Amniotic epithelial cell (primary cell): Measurements from ENCODE around the gene PIK3CG.

Experiments
- DNase-seq: peaks from one replicate; pipeline ENCODE4 v3.0.0-alpha.2; 2010; ENCODE audit warnings: low read depth

Gene PIK3CG

DNA sequence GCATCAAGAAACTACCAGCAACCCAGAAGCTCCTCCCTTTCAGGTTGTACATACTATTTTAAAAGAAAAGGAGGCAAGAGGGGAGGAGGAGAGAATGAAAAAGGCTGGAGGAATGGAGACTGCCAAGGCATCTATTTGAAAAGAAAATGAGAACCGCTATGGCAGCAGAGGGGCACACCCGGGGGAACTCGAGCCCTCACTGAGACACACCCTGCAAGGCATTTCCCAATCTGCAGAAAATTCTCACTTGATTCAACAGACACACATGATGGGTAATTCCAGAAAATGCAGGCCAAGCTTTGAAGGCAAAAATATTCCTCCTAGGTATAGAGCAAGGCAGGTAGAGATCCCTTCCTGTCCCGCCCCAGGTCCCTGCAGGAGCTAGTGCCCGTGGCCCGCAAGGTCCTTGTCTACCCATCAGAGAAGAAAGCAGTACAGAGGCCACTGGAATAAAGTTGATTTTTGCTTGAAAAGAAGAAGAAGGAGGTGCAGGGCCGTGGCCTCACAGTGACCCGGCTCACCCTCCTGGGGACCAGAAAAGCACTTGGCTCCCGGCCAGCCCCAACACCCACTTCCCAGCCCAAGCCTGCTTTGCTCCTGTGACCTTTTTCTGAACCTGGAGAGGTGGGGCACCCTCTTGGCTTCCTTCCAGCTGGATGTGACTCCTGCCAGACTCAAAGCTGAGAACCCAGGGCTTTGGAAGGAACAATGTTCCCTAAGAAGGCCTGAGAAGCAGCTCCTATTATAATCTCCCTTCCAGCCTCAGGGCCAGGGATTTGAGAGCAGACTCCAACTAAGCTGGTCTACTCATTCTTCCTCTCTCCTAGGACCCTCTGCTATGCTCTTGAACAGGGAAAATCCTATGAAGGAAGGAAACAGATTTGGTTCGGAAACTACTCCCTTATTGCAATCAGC, 6.2 kb upstream of the PIK3CG start:
- no peak for DNase-seq

DNA sequence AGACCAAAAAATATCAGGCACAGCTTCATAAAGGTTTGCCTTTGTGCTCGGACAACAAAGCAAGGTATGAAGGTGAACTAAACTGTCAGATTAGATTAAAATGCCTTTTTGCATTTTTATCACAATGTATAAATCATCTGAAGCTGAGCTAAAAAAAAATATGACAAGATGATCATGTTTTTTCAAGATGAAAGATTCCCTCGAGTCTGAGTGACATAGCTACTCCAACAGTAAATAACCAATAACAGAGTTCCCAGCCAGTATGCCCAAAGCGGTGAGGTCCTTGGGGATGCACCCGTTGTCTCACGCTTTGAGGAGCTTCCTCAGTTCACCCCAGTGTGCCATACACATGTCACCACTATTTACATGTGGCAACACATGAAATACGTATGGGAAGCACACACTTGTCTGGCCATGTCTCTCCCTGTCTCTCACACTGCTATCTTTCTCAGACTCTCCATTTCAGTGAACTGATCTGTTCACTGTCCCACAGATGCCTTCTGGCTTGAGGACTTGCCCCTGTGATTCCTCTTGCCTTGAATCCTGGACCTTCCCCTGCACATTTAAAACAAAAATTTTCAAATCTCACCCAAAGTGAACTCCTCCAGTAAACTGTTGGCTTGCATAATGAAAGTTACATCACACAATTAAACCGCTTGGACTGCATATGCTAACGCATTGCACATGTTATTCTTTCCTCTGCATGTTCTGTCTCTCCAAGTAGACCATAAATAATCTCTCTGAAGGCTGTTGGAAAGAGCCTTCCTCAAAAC, 2.6 kb upstream of the PIK3CG start:
- no peak for DNase-seq

DNA sequence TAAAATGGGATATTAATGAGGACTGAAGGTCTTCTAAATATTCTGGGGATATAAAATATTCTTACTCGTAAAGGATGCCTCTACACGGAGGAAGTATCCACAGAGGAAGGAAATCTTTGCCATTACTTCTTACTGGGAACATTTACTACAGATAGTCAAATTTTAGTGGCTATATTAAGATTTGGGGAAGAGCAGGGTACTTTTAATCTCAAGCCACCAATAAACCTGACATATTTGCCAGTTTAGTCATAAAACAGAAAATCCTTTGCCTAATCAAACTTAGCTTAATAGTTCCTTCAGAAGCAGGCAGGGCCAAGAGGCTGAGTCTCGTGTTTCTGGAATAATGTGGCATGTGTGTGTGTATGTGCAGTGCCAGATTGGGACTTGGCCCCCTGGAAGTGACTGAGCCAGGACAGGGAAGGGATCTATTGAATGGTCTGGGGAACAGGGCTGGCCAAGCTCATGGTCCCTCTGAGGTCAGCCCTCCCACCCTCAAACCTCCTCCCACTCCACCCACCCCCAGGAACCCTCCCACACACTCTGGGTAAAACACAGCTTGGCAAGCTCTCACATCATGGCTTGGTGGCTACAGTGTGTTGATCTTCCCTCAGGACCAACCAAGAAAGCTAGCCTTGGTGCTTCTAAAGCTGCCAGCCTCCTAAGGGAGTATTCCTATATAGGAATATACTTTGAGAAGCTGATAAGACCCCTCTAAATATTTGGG, 1.6 kb upstream of the PIK3CG start:
- no peak for DNase-seq

DNA sequence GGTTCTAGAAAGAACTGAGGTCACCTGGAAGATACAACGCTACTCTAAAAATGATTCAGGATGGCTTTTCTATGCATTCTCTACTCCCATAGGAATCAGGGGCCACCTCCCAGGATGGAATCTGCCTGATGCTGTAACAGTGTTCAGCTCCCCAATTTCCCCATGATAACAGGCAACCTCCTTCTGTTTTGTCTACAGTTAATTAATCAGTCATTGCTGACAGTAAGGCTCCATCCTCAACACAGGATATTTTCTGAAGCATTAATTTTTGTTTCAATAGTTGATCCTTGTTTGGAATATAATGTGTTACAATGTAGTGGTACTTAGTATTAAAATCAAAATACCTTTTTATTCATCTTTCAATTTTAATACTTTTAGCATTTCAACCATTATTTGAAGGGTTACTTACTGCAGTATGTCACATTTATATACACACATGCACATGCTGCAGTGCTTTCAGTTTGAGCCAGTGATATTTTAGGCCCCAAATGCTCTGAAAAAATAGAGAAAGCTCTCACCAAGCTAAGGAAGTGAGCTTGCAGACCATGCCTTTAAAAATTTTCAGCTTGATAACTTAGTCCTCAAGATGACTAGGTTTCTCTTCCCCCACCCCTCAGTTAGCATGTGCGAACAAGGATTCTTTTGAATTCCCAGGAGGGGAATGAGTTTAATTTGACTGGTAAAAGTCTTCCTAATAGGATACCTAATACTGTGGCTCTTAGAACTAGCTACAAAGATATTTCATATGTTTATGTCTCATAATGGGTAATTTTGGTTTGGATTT, 592 bp upstream of the PIK3CG start:
- no peak for DNase-seq

DNA sequence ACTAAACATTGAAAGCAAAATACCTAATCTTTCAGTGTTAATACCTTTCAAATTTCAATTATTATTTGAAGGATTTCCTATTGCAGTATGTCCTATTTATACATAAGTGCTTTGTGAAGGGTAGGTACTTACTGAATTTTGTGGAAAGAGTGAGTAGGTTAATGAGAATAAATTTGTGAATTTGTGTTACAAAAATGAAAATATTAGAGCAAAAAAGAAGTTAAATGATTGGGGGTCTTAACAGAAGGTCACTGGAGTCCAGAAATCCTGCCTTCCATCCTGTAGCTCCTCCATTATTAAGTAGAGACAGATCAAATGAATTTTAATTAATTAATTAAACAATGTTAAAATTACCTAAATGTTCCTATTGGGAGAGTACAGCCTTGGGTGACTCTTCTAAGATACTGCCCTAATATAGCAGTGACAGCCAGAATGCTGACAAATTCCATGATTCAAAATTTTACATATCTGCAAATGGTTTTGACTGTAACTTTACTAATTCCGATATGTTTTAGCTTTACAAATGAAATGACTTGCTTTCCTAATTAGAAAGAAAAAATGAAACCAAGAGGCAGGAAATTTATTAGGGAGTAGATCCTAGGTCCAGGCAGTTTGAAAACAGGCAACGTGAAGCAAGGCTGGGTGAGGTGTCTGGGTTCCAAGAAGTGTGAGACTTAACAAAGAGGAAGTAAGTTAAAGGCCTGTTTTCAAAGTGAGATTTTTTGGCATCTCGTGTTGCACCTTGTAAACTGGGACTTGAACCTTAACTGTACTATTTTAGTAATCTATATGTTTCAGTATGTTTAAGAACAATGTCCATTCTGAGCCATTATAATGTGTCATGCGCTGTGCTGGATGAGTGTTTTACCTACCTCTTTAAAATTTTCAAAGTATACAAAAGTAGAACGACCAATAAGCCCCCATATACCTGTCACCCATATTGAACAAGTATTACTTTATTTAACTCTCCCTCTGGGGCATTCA, 1.5 kb downstream of the PIK3CG start:
- no peak for DNase-seq

DNA sequence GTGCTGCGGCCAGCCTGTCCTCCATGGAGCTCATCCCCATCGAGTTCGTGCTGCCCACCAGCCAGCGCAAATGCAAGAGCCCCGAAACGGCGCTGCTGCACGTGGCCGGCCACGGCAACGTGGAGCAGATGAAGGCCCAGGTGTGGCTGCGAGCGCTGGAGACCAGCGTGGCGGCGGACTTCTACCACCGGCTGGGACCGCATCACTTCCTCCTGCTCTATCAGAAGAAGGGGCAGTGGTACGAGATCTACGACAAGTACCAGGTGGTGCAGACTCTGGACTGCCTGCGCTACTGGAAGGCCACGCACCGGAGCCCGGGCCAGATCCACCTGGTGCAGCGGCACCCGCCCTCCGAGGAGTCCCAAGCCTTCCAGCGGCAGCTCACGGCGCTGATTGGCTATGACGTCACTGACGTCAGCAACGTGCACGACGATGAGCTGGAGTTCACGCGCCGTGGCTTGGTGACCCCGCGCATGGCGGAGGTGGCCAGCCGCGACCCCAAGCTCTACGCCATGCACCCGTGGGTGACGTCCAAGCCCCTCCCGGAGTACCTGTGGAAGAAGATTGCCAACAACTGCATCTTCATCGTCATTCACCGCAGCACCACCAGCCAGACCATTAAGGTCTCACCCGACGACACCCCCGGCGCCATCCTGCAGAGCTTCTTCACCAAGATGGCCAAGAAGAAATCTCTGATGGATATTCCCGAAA, 2.7 kb downstream of the PIK3CG start:
- no peak for DNase-seq

DNA sequence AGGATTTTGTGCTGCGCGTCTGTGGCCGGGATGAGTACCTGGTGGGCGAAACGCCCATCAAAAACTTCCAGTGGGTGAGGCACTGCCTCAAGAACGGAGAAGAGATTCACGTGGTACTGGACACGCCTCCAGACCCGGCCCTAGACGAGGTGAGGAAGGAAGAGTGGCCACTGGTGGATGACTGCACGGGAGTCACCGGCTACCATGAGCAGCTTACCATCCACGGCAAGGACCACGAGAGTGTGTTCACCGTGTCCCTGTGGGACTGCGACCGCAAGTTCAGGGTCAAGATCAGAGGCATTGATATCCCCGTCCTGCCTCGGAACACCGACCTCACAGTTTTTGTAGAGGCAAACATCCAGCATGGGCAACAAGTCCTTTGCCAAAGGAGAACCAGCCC, 3.3 kb downstream of the PIK3CG start:
- no peak for DNase-seq

DNA sequence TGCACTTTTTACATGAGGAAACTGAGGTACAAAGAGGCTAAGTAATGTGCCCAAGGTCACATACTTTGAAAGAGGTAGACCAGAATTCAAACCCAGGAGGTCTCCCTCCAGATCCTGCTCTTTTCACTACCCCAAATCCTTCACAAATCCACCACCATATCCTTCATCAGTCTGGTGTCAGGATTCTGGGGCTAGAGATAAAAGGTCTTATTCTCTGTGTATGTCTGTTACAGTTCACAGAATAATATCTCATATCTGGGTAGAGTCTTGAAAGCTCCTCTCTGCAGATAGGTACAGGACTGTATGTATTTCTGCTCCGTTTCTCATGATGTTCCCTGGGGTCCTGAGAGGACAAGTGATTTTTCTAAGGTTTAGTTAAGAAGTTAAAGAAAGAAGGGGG, 4.9 kb downstream of the PIK3CG start:
- no peak for DNase-seq

DNA sequence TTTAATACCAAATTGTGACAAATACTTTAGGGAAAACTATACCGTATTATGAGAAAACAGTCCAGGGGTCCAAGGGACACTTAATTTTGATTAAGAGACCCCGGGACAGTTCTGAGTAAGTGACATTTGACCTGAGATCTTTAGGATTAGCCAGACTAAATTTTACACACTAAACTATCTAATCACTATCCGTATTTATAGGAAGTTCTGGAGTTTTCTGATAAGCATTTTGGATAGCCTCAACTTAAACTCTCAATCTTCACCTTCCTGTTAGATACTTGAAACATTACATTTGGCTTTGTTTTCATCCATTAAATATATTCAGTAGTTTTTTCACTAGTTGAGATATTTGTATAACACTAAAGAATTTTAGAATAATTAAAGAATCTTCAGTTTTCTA, 5.4 kb downstream of the PIK3CG start:
- no peak for DNase-seq

DNA sequence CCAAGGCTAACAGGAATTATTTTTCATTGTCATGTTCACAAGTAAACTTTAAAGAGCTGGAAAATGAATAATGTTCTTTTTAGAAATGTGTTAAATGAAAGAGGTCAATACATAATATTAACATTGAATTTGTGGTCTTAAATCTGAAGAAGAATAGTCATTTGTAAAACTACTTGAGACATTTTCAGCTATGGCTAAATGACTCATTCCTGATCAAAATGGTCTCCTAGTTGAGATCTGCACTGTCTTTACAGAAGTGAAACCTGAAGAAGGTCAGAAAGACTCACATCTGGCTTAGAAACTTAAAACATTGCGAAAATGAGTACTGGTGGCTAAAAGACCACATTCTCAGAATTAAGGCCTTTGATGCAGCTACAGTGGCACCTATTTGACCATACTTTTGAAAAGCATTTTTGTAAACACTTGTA, 5.9 kb downstream of the PIK3CG start:
- no peak for DNase-seq

DNA sequence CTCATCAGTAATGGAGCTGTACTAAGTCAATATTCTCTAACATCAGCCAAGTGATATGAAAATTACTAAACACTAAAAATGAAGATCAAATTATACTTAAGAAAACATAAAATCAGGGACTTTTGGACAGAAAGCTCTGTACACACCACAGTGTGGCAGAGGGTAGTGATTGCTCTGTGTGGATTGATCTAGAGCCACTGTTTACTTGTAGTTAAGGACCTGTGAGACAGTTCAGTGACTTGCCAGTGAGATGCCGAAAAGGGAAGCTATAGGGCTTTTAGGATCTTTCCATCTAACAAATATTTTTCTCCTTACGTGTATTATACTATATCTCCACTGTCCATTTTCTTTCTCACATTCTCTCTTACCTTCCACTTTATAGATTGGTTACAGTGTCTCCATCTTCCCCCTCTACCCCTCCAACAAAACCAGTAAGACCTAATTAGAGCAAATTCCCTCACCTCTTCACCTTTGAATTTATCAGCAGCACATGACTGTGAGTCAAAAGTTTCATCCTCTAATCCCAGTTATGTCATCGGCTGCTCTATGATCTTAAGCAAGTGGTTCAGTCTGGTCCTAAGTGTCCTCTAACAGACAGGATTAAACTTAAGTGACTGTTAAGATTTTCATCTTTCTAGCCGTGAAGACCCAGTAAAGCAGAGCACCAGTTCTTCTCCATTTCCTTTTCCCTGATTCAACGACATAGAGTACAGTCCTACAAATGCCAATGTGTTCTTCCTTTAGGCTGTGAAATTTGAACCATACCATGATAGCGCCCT, 6.9 kb downstream of the PIK3CG start:
- DNase-seq, result no peak

DNA sequence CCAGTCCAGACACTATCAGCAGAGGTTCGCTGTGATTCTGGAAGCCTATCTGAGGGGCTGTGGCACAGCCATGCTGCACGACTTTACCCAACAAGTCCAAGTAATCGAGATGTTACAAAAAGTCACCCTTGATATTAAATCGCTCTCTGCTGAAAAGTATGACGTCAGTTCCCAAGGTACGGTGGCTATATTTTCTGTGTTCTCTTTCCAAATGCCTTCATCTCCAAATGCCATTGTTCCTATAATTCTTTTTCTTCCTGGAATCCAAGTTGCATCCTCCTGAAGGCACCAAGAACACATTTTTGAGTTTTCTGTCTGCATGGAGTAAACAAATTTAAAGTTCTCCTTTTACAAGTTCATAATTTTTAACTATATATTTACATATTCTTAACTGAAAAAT, 7.7 kb downstream of the PIK3CG start:
- DNase-seq, result no peak

DNA sequence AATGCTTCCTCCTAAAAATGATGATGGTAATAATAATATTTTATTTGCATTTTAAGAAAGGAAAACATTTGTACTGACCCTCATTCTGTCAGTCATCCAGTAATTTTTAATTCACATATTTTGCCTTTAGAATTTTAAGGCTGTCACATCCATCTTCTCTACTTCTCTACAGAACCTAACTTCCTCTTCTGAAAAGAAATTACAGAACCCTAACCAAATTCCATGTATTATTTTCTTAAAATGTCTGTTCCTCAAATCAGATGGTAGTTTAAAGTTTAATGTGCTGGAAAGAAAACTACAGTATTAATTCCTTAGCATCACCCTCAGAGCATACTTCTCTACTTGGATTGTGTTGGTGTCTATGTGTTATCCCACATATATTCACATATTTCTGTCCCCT, 9.0 kb downstream of the PIK3CG start:
- DNase-seq, result no peak

DNA sequence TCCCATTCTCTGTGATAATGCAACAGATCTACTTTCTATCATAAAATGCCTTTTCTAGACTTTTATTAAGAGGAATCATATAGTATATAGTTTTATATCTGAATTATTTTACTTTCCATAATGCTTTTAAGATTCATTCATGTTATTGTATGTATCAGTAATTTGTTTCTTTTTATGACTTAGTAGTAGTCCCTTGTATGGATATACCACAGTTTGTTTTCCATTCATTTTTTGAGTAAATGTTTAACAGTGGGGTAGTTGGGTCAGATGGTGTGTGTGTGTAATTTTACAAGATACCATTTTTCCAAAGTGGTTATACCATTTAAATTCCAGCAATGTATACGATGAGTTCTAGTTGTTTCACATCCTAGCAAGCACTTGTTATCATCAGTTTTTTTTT, 10.4 kb downstream of the PIK3CG start:
- DNase-seq, result no peak

DNA sequence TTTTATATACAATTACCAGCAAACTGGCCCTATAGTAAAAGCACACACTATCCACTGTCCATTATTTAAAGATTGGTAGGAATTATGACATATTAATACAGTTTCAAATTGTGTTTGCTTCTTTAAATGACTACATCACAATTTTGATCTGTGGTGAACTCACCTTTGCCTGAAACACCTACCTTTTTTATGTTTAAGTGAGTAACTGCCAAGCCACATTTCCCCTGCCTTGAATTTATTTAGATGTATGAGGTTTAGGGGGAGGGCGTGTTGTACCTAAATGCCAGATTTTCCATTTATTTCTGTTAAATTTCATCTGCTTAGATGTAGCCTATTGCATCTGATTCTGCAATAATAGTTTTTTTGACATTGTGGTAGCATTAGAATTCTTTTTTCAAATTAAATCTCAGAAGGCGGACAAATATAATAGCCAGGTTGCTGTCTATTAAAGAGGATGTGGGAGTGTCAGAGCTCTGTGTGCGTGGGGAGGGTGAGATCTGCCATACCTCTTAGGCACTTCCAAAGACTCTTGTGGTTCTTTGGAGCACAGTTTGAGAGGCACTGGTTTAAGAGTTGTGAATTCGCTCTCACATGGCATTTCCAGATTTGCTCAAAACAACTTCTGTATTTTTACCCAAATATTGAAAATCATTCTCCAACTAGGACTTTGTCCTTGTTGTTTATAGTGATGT, 13.8 kb downstream of the PIK3CG start:
- no peak for DNase-seq

DNA sequence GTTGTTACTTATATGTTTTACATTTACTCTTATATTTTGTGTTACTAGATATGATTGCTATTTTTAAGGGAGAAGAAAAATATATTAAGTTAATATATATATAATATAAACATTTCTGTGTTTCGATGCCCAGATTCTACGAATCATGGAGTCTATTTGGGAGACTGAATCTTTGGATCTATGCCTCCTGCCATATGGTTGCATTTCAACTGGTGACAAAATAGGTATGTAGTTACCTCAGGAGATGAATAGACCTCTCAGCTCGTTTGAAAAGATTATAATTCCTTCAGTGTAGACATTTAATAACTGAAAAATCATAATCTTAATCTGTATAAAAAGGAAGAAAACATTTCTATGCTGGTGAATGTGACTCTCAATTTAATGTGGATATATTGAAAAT, 16.9 kb downstream of the PIK3CG start:
- DNase-seq, result no peak

DNA sequence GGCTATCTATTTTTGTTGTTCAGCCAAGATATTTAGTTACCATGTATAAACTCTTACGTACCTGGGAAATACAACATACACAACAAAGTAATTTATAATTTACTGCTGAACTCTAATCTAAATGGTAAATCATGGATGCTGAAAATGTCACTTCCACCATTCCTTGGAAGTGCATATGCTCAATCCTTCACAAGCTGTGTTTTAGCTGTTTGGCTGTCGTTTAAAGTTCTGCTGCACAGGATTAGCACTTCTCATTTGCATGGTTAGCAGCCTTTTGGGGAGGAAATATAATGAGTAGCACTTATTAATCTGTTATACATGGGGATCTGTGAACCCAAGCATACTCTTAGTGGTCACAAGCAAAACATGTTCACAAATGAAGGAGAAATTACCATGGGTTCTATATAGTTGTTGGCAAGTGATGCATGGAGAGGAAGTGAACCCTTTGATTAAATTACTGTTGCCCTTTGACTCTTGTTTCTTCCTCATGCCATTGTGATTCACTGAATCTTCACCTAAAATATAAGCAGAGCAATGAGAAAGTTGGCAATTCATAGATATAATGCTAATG, 18.5 kb downstream of the PIK3CG start:
- no peak for DNase-seq

DNA sequence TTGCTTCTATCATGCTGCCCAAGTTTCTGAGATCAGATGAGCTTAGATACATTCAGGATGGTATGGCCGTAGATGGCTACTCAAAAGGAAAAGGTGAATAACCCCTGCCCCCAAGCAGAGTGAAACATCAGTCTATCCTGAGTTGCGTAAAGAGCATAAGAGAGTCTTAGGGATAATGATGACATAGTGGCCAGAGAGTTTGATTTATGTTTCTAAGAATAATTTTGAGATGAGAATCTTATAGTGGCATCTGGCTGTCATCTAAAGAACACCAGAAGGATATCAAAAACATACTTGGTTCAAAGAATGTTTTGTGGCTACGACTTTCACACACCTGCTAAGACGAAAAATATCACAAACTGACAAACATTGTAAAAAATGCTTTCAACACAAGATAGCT, 20.6 kb downstream of the PIK3CG start:
- no peak for DNase-seq
